ENCODE data around the gene NOL4L. TPM values are rescaled to one million over a fixed set of nuclear protein-coding genes. Genes with fewer than 3 reads are reported as not detected.

Gene NOL4L
- total and polyA plus RNA-seq, 2 experiments from 2014 or later = 35.6 to 42.9 TPM

- H3K27ac ChIP-seq = no peak overlapping the region
- DNase-seq (ENCODE audit: low spot score) = no peak
- H3K9me3 ChIP-seq (ENCODE audit: low read depth) = no peaks in the 10 kb centered on the region
- peaks cover 22% of the 10 kb centered on the region for H3K79me2 ChIP-seq
- H3K9me2 ChIP-seq (replicated peaks; ENCODE audit: insufficient read depth) = no peaks in the 10 kb centered on the region
- H3K36me3 ChIP-seq (replicated peaks; ENCODE audit: insufficient read depth, low read depth) = no peaks in the 10 kb centered on the region
- no peaks in the 10 kb centered on the region for H4K20me1 ChIP-seq (ENCODE audit: insufficient read depth, poor library complexity, severe bottlenecking)
- no peak overlapping the region for H3K4me2 ChIP-seq
- WGBS (ENCODE audit: low lambda C conversion rate, missing lambda C conversion rate) = 88% methylated on average over 4 of the region's 4 CpGs
- no peak overlapping the region for H3K4me3 ChIP-seq
- no peak for TF ChIP-seq EZH2phosphoT487 (IDR thresholded peaks at IDR 0.05; ENCODE audit: low read depth, severe bottlenecking, unreplicated experiment)
- no peak for TF ChIP-seq EZH2 (IDR thresholded peaks at IDR 0.05; ENCODE audit: borderline replicate concordance)
- no peak for TF ChIP-seq CTCF (IDR thresholded peaks at IDR 0.05; ENCODE audit: poor library complexity)
- H2AFZ ChIP-seq = no peak overlapping the region
- H3K27me3 ChIP-seq = no peaks in the 10 kb centered on the region
- H3K4me1 ChIP-seq (ENCODE audit: insufficient read depth) = peaks cover 15% of the 10 kb centered on the region
Observed at GRCh38 chr20:32546918-32547752, 38.0 kb downstream of the NOL4L start.

GRCh38 chr20:32544893-32545840 is 40.0 kb downstream of the NOL4L start:
- H4K20me1 ChIP-seq (ENCODE audit: insufficient read depth, poor library complexity, severe bottlenecking) = no peaks in the 10 kb centered on the region
- no peaks in the 10 kb centered on the region for H3K27me3 ChIP-seq
- DNase-seq (ENCODE audit: low spot score) = no peak
- TF ChIP-seq CTCF (IDR thresholded peaks at IDR 0.05; ENCODE audit: poor library complexity) = no peak
- TF ChIP-seq EZH2phosphoT487 (IDR thresholded peaks at IDR 0.05; ENCODE audit: low read depth, severe bottlenecking, unreplicated experiment) = no peak
- no peak for TF ChIP-seq EZH2 (IDR thresholded peaks at IDR 0.05; ENCODE audit: borderline replicate concordance)
- peak overlapping the region; percentile 25 for H3K4me2 ChIP-seq
- H3K79me2 ChIP-seq = peaks cover 20% of the 10 kb centered on the region
- H3K36me3 ChIP-seq (replicated peaks; ENCODE audit: insufficient read depth, low read depth) = no peaks in the 10 kb centered on the region
- H3K4me1 ChIP-seq (ENCODE audit: insufficient read depth) = peaks cover 23% of the 10 kb centered on the region
- H3K9me3 ChIP-seq (ENCODE audit: low read depth) = no peaks in the 10 kb centered on the region
- H2AFZ ChIP-seq = no peak overlapping the region
- no peak overlapping the region for H3K4me3 ChIP-seq
- no peaks in the 10 kb centered on the region for H3K9me2 ChIP-seq (replicated peaks; ENCODE audit: insufficient read depth)
- peak overlapping the region; percentile 45 for H3K27ac ChIP-seq
- 72% methylated on average over 11 of the region's 13 CpGs for WGBS (ENCODE audit: low lambda C conversion rate, missing lambda C conversion rate)

- DNase-seq (ENCODE audit: low spot score) = no peak
- Histone ChIP-seq H2AFZ (no peak overlapping the region), H3K4me1 (ENCODE audit: insufficient read depth) (peaks cover 32% of the 10 kb centered on the region), H3K9me3 (ENCODE audit: low read depth) (no peaks in the 10 kb centered on the region), H3K4me2 (no peak overlapping the region), H3K79me2 (peaks cover 21% of the 10 kb centered on the region), H3K27ac (no peak overlapping the region), H3K9me2 (replicated peaks; ENCODE audit: insufficient read depth) (no peaks in the 10 kb centered on the region), H3K27me3 (no peaks in the 10 kb centered on the region), H4K20me1 (ENCODE audit: insufficient read depth, poor library complexity, severe bottlenecking) (no peaks in the 10 kb centered on the region), H3K36me3 (replicated peaks; ENCODE audit: insufficient read depth, low read depth) (no peaks in the 10 kb centered on the region), H3K4me3 (no peak overlapping the region)
- TF ChIP-seq CTCF (IDR thresholded peaks at IDR 0.05; ENCODE audit: poor library complexity) (no peak), EZH2 (IDR thresholded peaks at IDR 0.05; ENCODE audit: borderline replicate concordance) (no peak), EZH2phosphoT487 (IDR thresholded peaks at IDR 0.05; ENCODE audit: low read depth, severe bottlenecking, unreplicated experiment) (no peak)
- WGBS (ENCODE audit: low lambda C conversion rate, missing lambda C conversion rate) = 94% methylated on average over 5 of the region's 5 CpGs
Observed at GRCh38 chr20:32544260-32544722, 40.8 kb downstream of the NOL4L start.
